Measurements from ENCODE around the gene SULT2B1. TPM values are rescaled to one million over a fixed set of nuclear protein-coding genes. Genes with fewer than 3 reads are reported as not detected.
A peak's percentile ranks its signal among the peaks of the same experiment; 100 is the strongest.

SULT2B1 gene
- total and polyA plus RNA-seq, 4 donors = 0.14 to 0.24 TPM; not detected in 2

- TF ChIP-seq CTCF (IDR thresholded peaks at IDR 0.05; ENCODE audit: low read depth, low read length, missing input control) = peak; percentile 10
- no peak for TF ChIP-seq NR2F2 (IDR thresholded peaks at IDR 0.05)
- no peak for TF ChIP-seq RAD21 (IDR thresholded peaks at IDR 0.05)
- TF ChIP-seq HNF4A (conservative IDR thresholded peaks at IDR 0.05) = no peak
- TF ChIP-seq ATF3 (IDR thresholded peaks at IDR 0.05) = no peak
- no peaks in the 10 kb centered on the region for H3K27me3 ChIP-seq (ENCODE audit: control insufficient read depth in 4 of 4, insufficient read depth in 4 of 4, low read length in 3 of 4)
- 33% methylated on average over 6 of the region's 6 CpGs for WGBS
- H3K9ac ChIP-seq (ENCODE audit: low read depth in 1 of 2, low read length in 2 of 2) = peak overlapping the region; percentile 77 to 88
- H3K4me1 ChIP-seq (ENCODE audit: control insufficient read depth in 4 of 4, insufficient read depth in 4 of 4, low read length in 3 of 4) = peaks cover 8 to 54% (median 37%) of the 10 kb centered on the region in 4 donors
- H3K9me3 ChIP-seq (ENCODE audit: control insufficient read depth in 4 of 4, low read length in 3 of 4) = no peaks in the 10 kb centered on the region
- H3K27ac ChIP-seq (ENCODE audit: low read depth in 1 of 2, low read length in 2 of 2) = peak overlapping the region; percentile 85 to 93
- H3K36me3 ChIP-seq (ENCODE audit: control insufficient read depth in 4 of 4, insufficient read depth in 3 of 4, low read depth in 1 of 4, low read length in 3 of 4) = peaks cover 12 to 24% (median 18%) of the 10 kb centered on the region in 4 donors
- peak overlapping the region; percentile 55 to 73 (median 71) for H3K4me3 ChIP-seq (ENCODE audit: low read depth in 1 of 3, low read length in 3 of 3)
- DNase-seq (ENCODE audit: low spot score) = no peak
Observed at GRCh38 chr19:48619692-48620585, 68.0 kb downstream of the SULT2B1 start.

- TF ChIP-seq GABPA (IDR thresholded peaks at IDR 0.05 in 1 of 2, conservative IDR thresholded peaks at IDR 0.05 in 1 of 2) (no peak), MAX (IDR thresholded peaks at IDR 0.05) (no peak), SP1 (IDR thresholded peaks at IDR 0.05) (no peak), YY1 (IDR thresholded peaks at IDR 0.05) (no peak), ATF3 (IDR thresholded peaks at IDR 0.05) (no peak), EGR1 (IDR thresholded peaks at IDR 0.05; ENCODE audit: low read depth in 2 of 2) (no peak)
- TF ChIP-seq, protein P1, sequence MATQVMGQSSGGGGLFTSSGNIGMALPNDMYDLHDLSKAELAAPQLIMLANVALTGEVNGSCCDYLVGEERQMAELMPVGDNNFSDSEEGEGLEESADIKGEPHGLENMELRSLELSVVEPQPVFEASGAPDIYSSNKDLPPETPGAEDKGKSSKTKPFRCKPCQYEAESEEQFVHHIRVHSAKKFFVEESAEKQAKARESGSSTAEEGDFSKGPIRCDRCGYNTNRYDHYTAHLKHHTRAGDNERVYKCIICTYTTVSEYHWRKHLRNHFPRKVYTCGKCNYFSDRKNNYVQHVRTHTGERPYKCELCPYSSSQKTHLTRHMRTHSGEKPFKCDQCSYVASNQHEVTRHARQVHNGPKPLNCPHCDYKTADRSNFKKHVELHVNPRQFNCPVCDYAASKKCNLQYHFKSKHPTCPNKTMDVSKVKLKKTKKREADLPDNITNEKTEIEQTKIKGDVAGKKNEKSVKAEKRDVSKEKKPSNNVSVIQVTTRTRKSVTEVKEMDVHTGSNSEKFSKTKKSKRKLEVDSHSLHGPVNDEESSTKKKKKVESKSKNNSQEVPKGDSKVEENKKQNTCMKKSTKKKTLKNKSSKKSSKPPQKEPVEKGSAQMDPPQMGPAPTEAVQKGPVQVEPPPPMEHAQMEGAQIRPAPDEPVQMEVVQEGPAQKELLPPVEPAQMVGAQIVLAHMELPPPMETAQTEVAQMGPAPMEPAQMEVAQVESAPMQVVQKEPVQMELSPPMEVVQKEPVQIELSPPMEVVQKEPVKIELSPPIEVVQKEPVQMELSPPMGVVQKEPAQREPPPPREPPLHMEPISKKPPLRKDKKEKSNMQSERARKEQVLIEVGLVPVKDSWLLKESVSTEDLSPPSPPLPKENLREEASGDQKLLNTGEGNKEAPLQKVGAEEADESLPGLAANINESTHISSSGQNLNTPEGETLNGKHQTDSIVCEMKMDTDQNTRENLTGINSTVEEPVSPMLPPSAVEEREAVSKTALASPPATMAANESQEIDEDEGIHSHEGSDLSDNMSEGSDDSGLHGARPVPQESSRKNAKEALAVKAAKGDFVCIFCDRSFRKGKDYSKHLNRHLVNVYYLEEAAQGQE (IDR thresholded peaks at IDR 0.05) = no peak
- H3K4me1 ChIP-seq (ENCODE audit: control insufficient read depth in 4 of 4, insufficient read depth in 4 of 4, low read length in 3 of 4) = peaks cover 8 to 60% (median 45%) of the 10 kb centered on the region in 4 donors
- 47% methylated on average over 8 of the region's 8 CpGs for WGBS
Observed at GRCh38 chr19:48623556-48624066, 71.6 kb downstream of the SULT2B1 start.

More at GRCh38 chr19:48623556-48624066, 71.6 kb downstream of the SULT2B1 start:
- Histone ChIP-seq H3K27ac (ENCODE audit: low read depth in 1 of 2, low read length in 2 of 2) (peak overlapping the region; percentile 58 to 76), H3K4me3 (ENCODE audit: low read depth in 1 of 3, low read length in 3 of 3) (peak overlapping the region in 1 of 3 donors; percentile 60), H3K9me3 (ENCODE audit: control insufficient read depth in 4 of 4, low read length in 3 of 4) (no peaks in the 10 kb centered on the region), H3K9ac (ENCODE audit: low read depth in 1 of 2, low read length in 2 of 2) (peak overlapping the region; percentile 42 to 66), H3K27me3 (ENCODE audit: control insufficient read depth in 4 of 4, insufficient read depth in 4 of 4, low read length in 3 of 4) (no peaks in the 10 kb centered on the region), H3K36me3 (ENCODE audit: control insufficient read depth in 4 of 4, insufficient read depth in 3 of 4, low read depth in 1 of 4, low read length in 3 of 4) (no peaks in the 10 kb centered on the region)
- DNase-seq (ENCODE audit: low spot score) = peak; percentile 35

Measured in liver (tissue), 9 donors.